HEK293T (cell line): ENCODE measurements around the gene MREG.

Experiments
- BHLHE40 ChIP-seq: fragments of 450-650 bp; IDR thresholded peaks from 2 replicates; pipeline ENCODE4 v1.6.1; 2016; ENCODE audit warnings: mild to moderate bottlenecking, moderate library complexity, borderline replicate concordance
- FOXA1 ChIP-seq: fragments of 450-650 bp; IDR thresholded peaks from 2 replicates; pipeline ENCODE4 v1.6.1; 2016; ENCODE audit warnings: mild to moderate bottlenecking
- HDGF ChIP-seq: fragments of 450-650 bp; IDR thresholded peaks from 2 replicates; pipeline ENCODE4 v1.6.1; 2017; ENCODE audit warnings: antibody characterized with exemption, borderline replicate concordance

- TF ChIP-seq FOXA1 (no peak), HDGF (no peak), BHLHE40 (no peak)
These were observed 51.4 kb downstream of the MREG start for GRCh38 chr2:215961981-215962380.
